ENCODE results near the gene SPSB2.

Gene SPSB2

GRCh38 chr12:6827437-6827911 is 45.6 kb downstream of the SPSB2 start:
- DNase-seq (ENCODE audit: low read depth) = no peak
- TF ChIP-seq, protein P1, sequence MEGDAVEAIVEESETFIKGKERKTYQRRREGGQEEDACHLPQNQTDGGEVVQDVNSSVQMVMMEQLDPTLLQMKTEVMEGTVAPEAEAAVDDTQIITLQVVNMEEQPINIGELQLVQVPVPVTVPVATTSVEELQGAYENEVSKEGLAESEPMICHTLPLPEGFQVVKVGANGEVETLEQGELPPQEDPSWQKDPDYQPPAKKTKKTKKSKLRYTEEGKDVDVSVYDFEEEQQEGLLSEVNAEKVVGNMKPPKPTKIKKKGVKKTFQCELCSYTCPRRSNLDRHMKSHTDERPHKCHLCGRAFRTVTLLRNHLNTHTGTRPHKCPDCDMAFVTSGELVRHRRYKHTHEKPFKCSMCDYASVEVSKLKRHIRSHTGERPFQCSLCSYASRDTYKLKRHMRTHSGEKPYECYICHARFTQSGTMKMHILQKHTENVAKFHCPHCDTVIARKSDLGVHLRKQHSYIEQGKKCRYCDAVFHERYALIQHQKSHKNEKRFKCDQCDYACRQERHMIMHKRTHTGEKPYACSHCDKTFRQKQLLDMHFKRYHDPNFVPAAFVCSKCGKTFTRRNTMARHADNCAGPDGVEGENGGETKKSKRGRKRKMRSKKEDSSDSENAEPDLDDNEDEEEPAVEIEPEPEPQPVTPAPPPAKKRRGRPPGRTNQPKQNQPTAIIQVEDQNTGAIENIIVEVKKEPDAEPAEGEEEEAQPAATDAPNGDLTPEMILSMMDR (IDR thresholded peaks at IDR 0.05; ENCODE audit: low read depth, low read length, missing control alignments) = no peak
- no peak overlapping the region for H3K4me3 ChIP-seq (ENCODE audit: low read depth, low read length)

- TF ChIP-seq, protein P1 (IDR thresholded peaks at IDR 0.05; ENCODE audit: low read depth, low read length, missing control alignments) = no peak
- no peak overlapping the region for H3K4me3 ChIP-seq (ENCODE audit: low read depth, low read length)
- DNase-seq (ENCODE audit: low read depth) = no peak
Observed at GRCh38 chr12:6826734-6827436, 46.2 kb downstream of the SPSB2 start.

DNA sequence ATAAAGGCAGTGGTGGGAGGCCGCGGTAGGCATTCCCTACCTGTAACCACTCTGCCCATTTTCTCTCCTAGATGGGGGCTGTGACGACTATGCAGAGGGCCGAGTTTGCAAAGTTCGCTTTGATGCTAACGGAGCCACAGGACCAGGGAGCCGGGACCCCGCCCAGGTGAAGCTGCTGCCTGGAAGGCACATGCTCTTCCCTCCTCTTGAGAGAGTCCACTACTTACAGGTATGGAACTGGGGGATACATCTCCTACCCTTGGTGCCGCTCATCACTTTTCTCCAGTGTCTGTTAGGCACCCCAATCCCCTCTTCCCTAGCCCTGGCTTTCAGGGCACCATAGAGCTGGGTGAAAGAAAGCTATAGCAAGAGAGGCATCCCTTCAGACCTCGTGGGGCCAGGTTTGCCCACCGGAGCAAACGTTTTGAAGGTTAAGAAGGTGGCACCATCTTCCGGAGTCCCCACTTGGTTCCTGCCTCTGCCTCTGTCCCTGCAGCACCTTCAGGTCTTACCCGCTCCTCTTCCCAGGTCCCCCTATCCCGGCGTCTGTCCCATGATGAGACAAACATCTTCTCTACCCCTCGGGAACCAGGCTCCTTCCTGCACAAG is 46.9 kb downstream of the SPSB2 start:
- TF ChIP-seq, protein P1 (IDR thresholded peaks at IDR 0.05; ENCODE audit: low read depth, low read length, missing control alignments) = no peak
- H3K4me3 ChIP-seq (ENCODE audit: low read depth, low read length) = no peak overlapping the region
- DNase-seq (ENCODE audit: low read depth) = no peak

DNA sequence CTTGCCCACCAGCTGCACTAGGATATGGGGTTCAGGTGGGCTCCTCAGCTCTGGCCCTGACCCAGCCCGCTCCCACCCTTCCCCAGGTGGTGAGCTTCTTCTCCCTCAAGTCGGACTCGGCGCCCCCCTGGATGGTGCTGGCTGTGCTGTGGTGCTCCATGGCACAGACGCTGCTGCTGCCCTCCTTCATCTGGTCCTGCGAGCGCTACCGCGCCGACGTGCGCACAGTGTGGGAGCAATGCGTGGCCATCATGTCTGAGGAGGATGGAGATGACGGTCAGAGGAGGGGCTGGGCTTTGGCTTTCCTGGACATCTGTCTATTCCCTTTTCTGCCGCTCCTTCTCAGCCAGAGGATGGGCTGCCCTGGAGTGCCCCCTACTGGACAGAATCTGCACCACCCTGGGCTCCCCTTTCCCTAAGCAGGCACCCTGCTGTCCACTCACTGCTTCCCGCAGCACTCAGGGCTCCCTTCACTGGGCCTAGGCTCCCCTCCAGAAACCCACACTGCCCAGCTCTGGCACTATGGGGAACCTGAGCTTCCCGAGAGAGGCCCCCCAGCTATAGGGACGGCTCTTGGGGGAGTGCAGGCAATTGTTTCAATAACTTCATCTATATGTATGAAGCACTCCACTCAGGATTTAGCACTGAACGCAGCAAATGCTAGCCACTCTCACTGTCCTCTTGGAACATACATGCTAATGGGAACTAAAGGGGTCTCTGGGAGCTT is 47.5 kb downstream of the SPSB2 start:
- no peak overlapping the region for H3K4me3 ChIP-seq (ENCODE audit: low read depth, low read length)
- TF ChIP-seq, protein P1 (IDR thresholded peaks at IDR 0.05; ENCODE audit: low read depth, low read length, missing control alignments) = peak; percentile 96
- peak; percentile 24 for DNase-seq (ENCODE audit: low read depth)

GRCh38 chr12:6824901-6825381 is 48.2 kb downstream of the SPSB2 start:
- H3K4me3 ChIP-seq (ENCODE audit: low read depth, low read length) = no peak overlapping the region
- DNase-seq (ENCODE audit: low read depth) = no peak
- TF ChIP-seq, protein P1 (IDR thresholded peaks at IDR 0.05; ENCODE audit: low read depth, low read length, missing control alignments) = no peak

- TF ChIP-seq, protein P1 (IDR thresholded peaks at IDR 0.05; ENCODE audit: low read depth, low read length, missing control alignments) = no peak
- no peak overlapping the region for H3K4me3 ChIP-seq (ENCODE audit: low read depth, low read length)
Observed at GRCh38 chr12:6824085-6824775, 48.9 kb downstream of the SPSB2 start.

More at GRCh38 chr12:6824085-6824775, 48.9 kb downstream of the SPSB2 start:
- DNase-seq (ENCODE audit: low read depth) = no peak
